ENCODE results near the gene SPATA6. TPM values are rescaled to one million over a fixed set of nuclear protein-coding genes. Genes with fewer than 3 reads are reported as not detected.
"Not testable (repeated sequence)": the region's sequence is repeated elsewhere in the genome, so short reads cannot be mapped to it uniquely, and the experiment has no call there.

Gene SPATA6
- total RNA-seq, 1 experiment from 2014 or later = 2.7 TPM

- no peak for DNase-seq (ENCODE audit: low spot score)
- no peaks in the 10 kb centered on the region for H3K36me3 ChIP-seq (ENCODE audit: insufficient read depth, low read length, poor library complexity, severe bottlenecking)
- no peaks in the 10 kb centered on the region for H3K4me1 ChIP-seq (ENCODE audit: insufficient read depth, low read length, poor library complexity, severe bottlenecking)
- TF ChIP-seq, protein P1, sequence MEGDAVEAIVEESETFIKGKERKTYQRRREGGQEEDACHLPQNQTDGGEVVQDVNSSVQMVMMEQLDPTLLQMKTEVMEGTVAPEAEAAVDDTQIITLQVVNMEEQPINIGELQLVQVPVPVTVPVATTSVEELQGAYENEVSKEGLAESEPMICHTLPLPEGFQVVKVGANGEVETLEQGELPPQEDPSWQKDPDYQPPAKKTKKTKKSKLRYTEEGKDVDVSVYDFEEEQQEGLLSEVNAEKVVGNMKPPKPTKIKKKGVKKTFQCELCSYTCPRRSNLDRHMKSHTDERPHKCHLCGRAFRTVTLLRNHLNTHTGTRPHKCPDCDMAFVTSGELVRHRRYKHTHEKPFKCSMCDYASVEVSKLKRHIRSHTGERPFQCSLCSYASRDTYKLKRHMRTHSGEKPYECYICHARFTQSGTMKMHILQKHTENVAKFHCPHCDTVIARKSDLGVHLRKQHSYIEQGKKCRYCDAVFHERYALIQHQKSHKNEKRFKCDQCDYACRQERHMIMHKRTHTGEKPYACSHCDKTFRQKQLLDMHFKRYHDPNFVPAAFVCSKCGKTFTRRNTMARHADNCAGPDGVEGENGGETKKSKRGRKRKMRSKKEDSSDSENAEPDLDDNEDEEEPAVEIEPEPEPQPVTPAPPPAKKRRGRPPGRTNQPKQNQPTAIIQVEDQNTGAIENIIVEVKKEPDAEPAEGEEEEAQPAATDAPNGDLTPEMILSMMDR (conservative IDR thresholded peaks at IDR 0.05; ENCODE audit: low read depth, low read length) = no peak
- no peak for TF ChIP-seq EZH2 (IDR thresholded peaks at IDR 0.05; ENCODE audit: borderline replicate concordance, low read depth, low read length, poor library complexity, severe bottlenecking)
- ChIA-PET CTCF (no interaction called here), POLR2A (ENCODE audit: low non-redundant PET) (no interaction called here)
- H3K27ac ChIP-seq (ENCODE audit: low read depth, low read length, poor library complexity, severe bottlenecking) = no peak overlapping the region
- no TSS peak for BruUV-seq (replicated peaks)
- H3K9me3 ChIP-seq (ENCODE audit: low read depth, low read length, poor library complexity, severe bottlenecking) = no peaks in the 10 kb centered on the region
- intact Hi-C loops (cut with micrococcal nuclease; ENCODE audit: unreplicated experiment) = no loop called here
- no peaks in the 10 kb centered on the region for H3K27me3 ChIP-seq (replicated peaks; ENCODE audit: insufficient read depth, low read depth, low read length, poor library complexity)
- no peak overlapping the region for H3K4me3 ChIP-seq (ENCODE audit: low read depth, low read length, poor library complexity, severe bottlenecking)
Measured at GRCh38 chr1:48462716-48463302, 9.2 kb downstream of the SPATA6 start.

DNA sequence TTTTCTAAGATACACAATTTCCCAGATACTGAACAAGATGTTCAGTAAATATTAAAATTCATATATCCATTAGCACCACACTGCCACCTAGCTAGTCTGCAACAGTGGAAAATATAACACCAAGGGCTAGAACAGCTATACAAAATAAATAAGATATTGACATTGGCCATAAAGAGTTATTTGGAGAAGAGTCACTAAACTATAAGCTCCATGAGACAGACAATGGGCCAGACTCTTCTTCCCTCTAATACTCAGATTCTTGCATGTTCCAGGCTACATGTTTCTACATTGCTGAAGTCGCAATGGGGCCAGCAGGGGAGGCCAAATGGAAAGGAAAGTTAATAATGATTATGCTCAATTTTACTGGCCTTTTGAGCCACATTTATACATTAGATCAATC, 21.5 kb downstream of the SPATA6 start:
- Histone ChIP-seq H3K4me3 (ENCODE audit: low read depth, low read length, poor library complexity, severe bottlenecking) (no peak overlapping the region), H3K27me3 (replicated peaks; ENCODE audit: insufficient read depth, low read depth, low read length, poor library complexity) (no peaks in the 10 kb centered on the region), H3K4me1 (ENCODE audit: insufficient read depth, low read length, poor library complexity, severe bottlenecking) (no peaks in the 10 kb centered on the region), H3K27ac (ENCODE audit: low read depth, low read length, poor library complexity, severe bottlenecking) (no peak overlapping the region), H3K36me3 (ENCODE audit: insufficient read depth, low read length, poor library complexity, severe bottlenecking) (no peaks in the 10 kb centered on the region), H3K9me3 (ENCODE audit: low read depth, low read length, poor library complexity, severe bottlenecking) (no peaks in the 10 kb centered on the region)
- no peak for TF ChIP-seq EZH2 (IDR thresholded peaks at IDR 0.05; ENCODE audit: borderline replicate concordance, low read depth, low read length, poor library complexity, severe bottlenecking)
- TF ChIP-seq, protein P1 (conservative IDR thresholded peaks at IDR 0.05; ENCODE audit: low read depth, low read length) = peak; percentile 43; the same call in 1 of the 2 replicates
- CTCF ChIA-PET = no interaction called here
- intact Hi-C loops (cut with micrococcal nuclease; ENCODE audit: unreplicated experiment) = no loop called here
- no TSS peak for BruUV-seq (replicated peaks)
- DNase-seq (ENCODE audit: low spot score) = no peak
- POLR2A ChIA-PET (ENCODE audit: low non-redundant PET) = no interaction called here

- ChIA-PET POLR2A (ENCODE audit: low non-redundant PET) (no interaction called here), CTCF (no interaction called here)
- no peak for TF ChIP-seq EZH2 (IDR thresholded peaks at IDR 0.05; ENCODE audit: borderline replicate concordance, low read depth, low read length, poor library complexity, severe bottlenecking)
- TF ChIP-seq, protein P1 (conservative IDR thresholded peaks at IDR 0.05; ENCODE audit: low read depth, low read length) = no peak
Measured at GRCh38 chr1:48448932-48449331, 23.1 kb downstream of the SPATA6 start.

DNA sequence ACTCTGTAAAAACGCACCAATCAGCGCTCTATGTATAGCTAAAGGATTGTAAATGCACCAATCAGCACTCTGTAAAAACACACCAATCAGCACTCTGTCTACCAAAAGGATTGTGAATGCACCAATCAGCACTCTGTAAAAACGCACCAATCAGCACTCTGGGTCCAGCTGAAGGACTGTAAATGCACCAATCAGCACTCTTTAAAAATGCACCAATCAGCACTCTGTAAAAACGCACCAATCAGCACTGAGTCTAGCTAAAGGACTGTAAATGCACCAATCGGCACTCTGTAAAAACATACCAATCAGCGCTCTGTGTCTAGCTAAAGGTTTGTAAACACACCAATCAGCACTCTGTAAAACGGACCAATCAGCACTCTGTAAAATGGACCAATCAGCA, 27.8 kb downstream of the SPATA6 start:
- CTCF ChIA-PET; H3K27ac ChIP-seq (ENCODE audit: low read depth, low read length, poor library complexity, severe bottlenecking); H3K36me3 ChIP-seq (ENCODE audit: insufficient read depth, low read length, poor library complexity, severe bottlenecking); H3K4me1 ChIP-seq (ENCODE audit: insufficient read depth, low read length, poor library complexity, severe bottlenecking); DNase-seq (ENCODE audit: low spot score); H3K4me3 ChIP-seq (ENCODE audit: low read depth, low read length, poor library complexity, severe bottlenecking); intact Hi-C loops (cut with micrococcal nuclease; ENCODE audit: unreplicated experiment); H3K27me3 ChIP-seq (replicated peaks; ENCODE audit: insufficient read depth, low read depth, low read length, poor library complexity); BruUV-seq (replicated peaks); H3K9me3 ChIP-seq (ENCODE audit: low read depth, low read length, poor library complexity, severe bottlenecking); POLR2A ChIA-PET (ENCODE audit: low non-redundant PET): not testable (repeated sequence)

More at GRCh38 chr1:48448932-48449331, 23.1 kb downstream of the SPATA6 start:
- H3K4me3 ChIP-seq (ENCODE audit: low read depth, low read length, poor library complexity, severe bottlenecking) = no peak overlapping the region
- H3K4me1 ChIP-seq (ENCODE audit: insufficient read depth, low read length, poor library complexity, severe bottlenecking) = no peaks in the 10 kb centered on the region
- intact Hi-C loops (cut with micrococcal nuclease; ENCODE audit: unreplicated experiment) = no loop called here
- H3K27me3 ChIP-seq (replicated peaks; ENCODE audit: insufficient read depth, low read depth, low read length, poor library complexity) = no peaks in the 10 kb centered on the region
- no TSS peak for BruUV-seq (replicated peaks)
- DNase-seq (ENCODE audit: low spot score) = no peak
- no peaks in the 10 kb centered on the region for H3K9me3 ChIP-seq (ENCODE audit: low read depth, low read length, poor library complexity, severe bottlenecking)
- H3K36me3 ChIP-seq (ENCODE audit: insufficient read depth, low read length, poor library complexity, severe bottlenecking) = no peaks in the 10 kb centered on the region
- no peak overlapping the region for H3K27ac ChIP-seq (ENCODE audit: low read depth, low read length, poor library complexity, severe bottlenecking)
